ENCODE results near the gene ACACB.

ACACB gene

GRCh38 chr12:109154451-109155438, 38.4 kb downstream of the ACACB start:
- CTCF ChIA-PET = interaction anchor here (1.6 kb wide), 1 partner anchor 43 kb away, joined by 6 read pairs; no protein-coding TSS in a partner anchor
- peak; percentile 93 for DNase-seq (ENCODE audit: extremely low spot score)
- no peak for TF ChIP-seq CTCF (IDR thresholded peaks at IDR 0.05; ENCODE audit: control extremely low read depth, extremely low read depth, low read depth, missing control alignments)
- POLR2A ChIA-PET = interaction anchor here (0.7 kb wide), 1 partner anchor 9 kb away, joined by 5 read pairs; no protein-coding TSS in a partner anchor

- no peak for DNase-seq (ENCODE audit: extremely low spot score)
- CTCF ChIA-PET = no interaction called here
- no peak for TF ChIP-seq CTCF (IDR thresholded peaks at IDR 0.05; ENCODE audit: control extremely low read depth, extremely low read depth, low read depth, missing control alignments)
- POLR2A ChIA-PET = no interaction called here
Observed at GRCh38 chr12:109156036-109156435, 39.6 kb downstream of the ACACB start.

GRCh38 chr12:109156586-109156985, 40.2 kb downstream of the ACACB start:
- POLR2A ChIA-PET = no interaction called here

GRCh38 chr12:109157986-109158385, 41.6 kb downstream of the ACACB start:
- POLR2A ChIA-PET = no interaction called here
- no peak for DNase-seq (ENCODE audit: extremely low spot score)
- CTCF ChIA-PET = interaction anchor here (1.2 kb wide), 1 partner anchor 236 kb away, joined by 3 read pairs; no protein-coding TSS in a partner anchor
- no peak for TF ChIP-seq CTCF (IDR thresholded peaks at IDR 0.05; ENCODE audit: control extremely low read depth, extremely low read depth, low read depth, missing control alignments)

More at GRCh38 chr12:109156586-109156985, 40.2 kb downstream of the ACACB start:
- DNase-seq (ENCODE audit: extremely low spot score) = no peak
- TF ChIP-seq CTCF (IDR thresholded peaks at IDR 0.05; ENCODE audit: control extremely low read depth, extremely low read depth, low read depth, missing control alignments) = no peak
- CTCF ChIA-PET = interaction anchor here (0.8 kb wide), 1 partner anchor 206 kb away, joined by 3 read pairs; no protein-coding TSS in a partner anchor

GRCh38 chr12:109160433-109160832, 44.0 kb downstream of the ACACB start:
- POLR2A ChIA-PET = no interaction called here
- TF ChIP-seq CTCF (IDR thresholded peaks at IDR 0.05; ENCODE audit: control extremely low read depth, extremely low read depth, low read depth, missing control alignments) = no peak
- DNase-seq (ENCODE audit: extremely low spot score) = no peak
- CTCF ChIA-PET = no interaction called here

- TF ChIP-seq CTCF (IDR thresholded peaks at IDR 0.05; ENCODE audit: control extremely low read depth, extremely low read depth, low read depth, missing control alignments) = no peak
- CTCF ChIA-PET = no interaction called here
- POLR2A ChIA-PET = no interaction called here
- no peak for DNase-seq (ENCODE audit: extremely low spot score)
Observed at GRCh38 chr12:109160873-109161272, 44.5 kb downstream of the ACACB start.
